ENCODE results near the gene CAPN13. TPM values are rescaled to one million over a fixed set of nuclear protein-coding genes. Genes with fewer than 3 reads are reported as not detected.

The CAPN13 gene, protein sequence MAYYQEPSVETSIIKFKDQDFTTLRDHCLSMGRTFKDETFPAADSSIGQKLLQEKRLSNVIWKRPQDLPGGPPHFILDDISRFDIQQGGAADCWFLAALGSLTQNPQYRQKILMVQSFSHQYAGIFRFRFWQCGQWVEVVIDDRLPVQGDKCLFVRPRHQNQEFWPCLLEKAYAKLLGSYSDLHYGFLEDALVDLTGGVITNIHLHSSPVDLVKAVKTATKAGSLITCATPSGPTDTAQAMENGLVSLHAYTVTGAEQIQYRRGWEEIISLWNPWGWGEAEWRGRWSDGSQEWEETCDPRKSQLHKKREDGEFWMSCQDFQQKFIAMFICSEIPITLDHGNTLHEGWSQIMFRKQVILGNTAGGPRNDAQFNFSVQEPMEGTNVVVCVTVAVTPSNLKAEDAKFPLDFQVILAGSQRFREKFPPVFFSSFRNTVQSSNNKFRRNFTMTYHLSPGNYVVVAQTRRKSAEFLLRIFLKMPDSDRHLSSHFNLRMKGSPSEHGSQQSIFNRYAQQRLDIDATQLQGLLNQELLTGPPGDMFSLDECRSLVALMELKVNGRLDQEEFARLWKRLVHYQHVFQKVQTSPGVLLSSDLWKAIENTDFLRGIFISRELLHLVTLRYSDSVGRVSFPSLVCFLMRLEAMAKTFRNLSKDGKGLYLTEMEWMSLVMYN
- under 1 TPM in 6 of 8 experiments, not detected in 2; 0.09 to 0.91 (median 0.36) TPM for total RNA-seq

DNA sequence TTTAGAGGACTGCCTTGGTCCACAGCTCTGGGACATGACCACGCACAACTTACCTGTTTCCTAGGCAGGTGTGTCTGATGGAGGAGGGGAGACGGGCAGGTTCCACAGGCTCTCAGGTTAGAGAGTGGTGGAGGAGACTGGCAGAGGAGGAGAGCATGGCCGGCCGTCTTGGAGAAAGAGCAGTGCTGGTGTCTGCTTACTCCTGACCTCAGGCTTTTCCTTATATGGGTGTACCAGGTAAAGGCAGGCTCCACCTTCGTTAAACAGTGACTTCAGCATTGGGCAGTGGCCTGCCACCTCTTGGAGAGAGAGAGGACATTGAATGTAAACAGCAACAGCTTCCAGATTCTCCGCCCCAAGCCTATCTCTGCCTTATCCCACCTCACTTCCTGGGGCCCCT, at the start of gene CAPN13:
TSS of gene CAPN13 (minus strand) at position 198 of the 400 bp plus-strand sequence. CDS start 20,121 bp downstream, outside the sequence.
- no peak for ATAC-seq (replicated peaks in 6 of 8)
- WGBS, 10 experiments: 8 to 90% (median 36%) methylated on average over 1 to 4 of the region's 6 CpGs; no CpG with 5 or more reads in 3 of the 10 experiments
- H3K4me3 ChIP-seq: no peak within 1 kb of the TSS
- H3K27ac ChIP-seq: no peak within 1 kb of the TSS
- in situ Hi-C loops (cut with MboI; ENCODE audit: low pct_unique_long_range_greater_than_20kb in 2 of 9, low sequenced_read_pairs in 9 of 9, unreplicated experiment in 9 of 9): no loop called here
- no peaks in the 10 kb centered on the region for H3K4me1 ChIP-seq (replicated peaks in 1 of 2)

DNA sequence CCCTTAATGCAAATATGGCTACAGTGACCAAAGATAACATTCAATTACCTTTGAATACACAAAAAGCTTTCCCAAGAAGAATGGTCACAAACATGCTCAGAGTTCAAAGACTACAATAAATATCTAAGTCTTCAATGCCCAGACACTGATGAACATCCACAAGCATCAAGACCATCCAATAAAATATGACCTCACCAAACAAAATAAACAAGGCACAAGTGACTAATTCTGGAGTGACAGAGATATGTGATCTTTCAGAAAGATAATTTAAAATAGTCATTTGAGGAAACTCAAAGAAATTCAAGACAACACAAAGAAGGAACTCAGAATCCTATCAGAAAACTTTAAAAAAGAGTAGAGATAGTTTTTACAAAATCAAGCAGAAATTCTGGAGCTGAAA, 40.6 kb upstream of the CAPN13 start:
- in situ Hi-C loops (cut with MboI; ENCODE audit: low pct_unique_long_range_greater_than_20kb in 2 of 9, low sequenced_read_pairs in 9 of 9, unreplicated experiment in 9 of 9): no loop called here
- no peak overlapping the region for H3K4me3 ChIP-seq
- H3K4me1 ChIP-seq (replicated peaks in 1 of 2): no peaks in the 10 kb centered on the region
- no peak overlapping the region for H3K27ac ChIP-seq
- ATAC-seq (replicated peaks in 6 of 8): no peak

DNA sequence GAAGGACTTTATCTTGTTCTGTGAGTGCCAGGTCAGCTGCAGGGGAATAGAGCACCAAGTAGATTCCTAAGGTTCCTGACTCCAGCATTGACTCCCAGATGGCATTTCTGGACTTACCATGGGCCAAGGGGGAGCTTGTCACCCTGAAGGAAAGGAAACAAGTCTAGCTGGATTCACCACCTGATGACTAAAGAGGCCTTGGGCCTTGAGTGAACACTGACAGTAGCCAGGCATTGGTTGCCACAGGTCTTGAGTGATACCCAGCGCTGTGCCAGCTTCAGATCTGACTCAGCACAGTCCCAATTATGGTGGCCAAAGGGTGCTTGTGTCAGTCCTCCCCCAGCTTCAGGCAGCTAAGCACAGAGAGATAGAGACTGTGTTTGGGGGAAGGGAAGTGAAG, 40.1 kb upstream of the CAPN13 start:
- in situ Hi-C loops (cut with MboI; ENCODE audit: low pct_unique_long_range_greater_than_20kb in 2 of 9, low sequenced_read_pairs in 9 of 9, unreplicated experiment in 9 of 9): no loop called here
- no peak overlapping the region for H3K4me3 ChIP-seq
- H3K4me1 ChIP-seq (replicated peaks in 1 of 2): no peaks in the 10 kb centered on the region
- no peak overlapping the region for H3K27ac ChIP-seq
- WGBS, 10 experiments: 40 to 80% (median 60%) methylated on average over 1 of the region's 1 CpG; no CpG with 5 or more reads in 5 of the 10 experiments
- no peak for ATAC-seq (replicated peaks in 6 of 8)

DNA sequence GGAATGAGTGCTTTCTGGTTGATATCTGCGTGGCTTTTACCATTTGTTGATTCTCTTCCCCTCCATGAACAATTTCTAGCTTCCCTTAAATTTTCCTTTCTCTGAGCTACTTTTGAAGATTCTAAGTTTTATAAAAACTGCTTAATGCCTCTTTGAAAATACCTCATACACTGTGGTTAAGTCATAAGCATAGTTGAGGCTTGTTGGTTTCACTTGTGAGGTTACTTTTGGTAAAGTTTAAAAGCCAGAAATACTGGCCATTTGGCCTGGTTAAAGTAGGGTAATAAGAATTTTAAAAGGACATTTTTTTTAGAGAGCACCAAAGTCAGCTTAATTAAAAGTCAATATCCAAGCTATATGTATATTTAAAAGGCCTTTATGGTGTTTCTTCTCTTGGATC, 21.3 kb upstream of the CAPN13 start:
- Histone ChIP-seq H3K27ac (no peak overlapping the region), H3K4me1 (replicated peaks in 1 of 2) (no peaks in the 10 kb centered on the region), H3K4me3 (no peak overlapping the region)
- 0 to 50% (median 31%) methylated on average over 1 of the region's 1 CpG; no CpG with 5 or more reads in 2 of the 10 experiments for WGBS, 10 experiments
- no peak for ATAC-seq (replicated peaks in 6 of 8)
- in situ Hi-C loops (cut with MboI; ENCODE audit: low pct_unique_long_range_greater_than_20kb in 2 of 9, low sequenced_read_pairs in 9 of 9, unreplicated experiment in 9 of 9): no loop called here

DNA sequence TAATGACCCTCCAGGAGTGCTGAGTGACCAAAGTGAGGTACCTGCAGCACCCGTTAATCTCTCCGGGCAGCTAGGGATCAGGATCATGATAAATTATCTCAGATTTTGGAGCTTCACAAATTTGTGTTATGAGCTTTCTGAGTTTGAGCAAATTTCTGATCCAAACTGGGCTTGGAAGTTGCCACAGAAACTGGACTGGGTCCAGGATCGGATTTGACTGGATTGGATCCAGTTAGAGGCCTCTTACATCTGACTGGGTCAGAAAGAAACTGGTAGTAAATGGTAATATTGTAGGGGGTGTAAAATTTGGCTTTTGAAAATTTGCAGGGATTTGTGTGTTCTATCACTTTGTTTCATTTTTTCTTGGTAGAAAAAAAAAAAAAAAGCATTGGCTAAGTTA, 19.7 kb upstream of the CAPN13 start:
- H3K4me1 ChIP-seq (replicated peaks in 1 of 2): no peaks in the 10 kb centered on the region
- in situ Hi-C loops (cut with MboI; ENCODE audit: low pct_unique_long_range_greater_than_20kb in 2 of 9, low sequenced_read_pairs in 9 of 9, unreplicated experiment in 9 of 9): no loop called here
- 0 to 100% (median 72%) methylated on average over 1 to 3 of the region's 3 CpGs; no CpG with 5 or more reads in 1 of the 10 experiments for WGBS, 10 experiments
- no peak for ATAC-seq (replicated peaks in 6 of 8)
- H3K4me3 ChIP-seq: no peak overlapping the region
- H3K27ac ChIP-seq: no peak overlapping the region

DNA sequence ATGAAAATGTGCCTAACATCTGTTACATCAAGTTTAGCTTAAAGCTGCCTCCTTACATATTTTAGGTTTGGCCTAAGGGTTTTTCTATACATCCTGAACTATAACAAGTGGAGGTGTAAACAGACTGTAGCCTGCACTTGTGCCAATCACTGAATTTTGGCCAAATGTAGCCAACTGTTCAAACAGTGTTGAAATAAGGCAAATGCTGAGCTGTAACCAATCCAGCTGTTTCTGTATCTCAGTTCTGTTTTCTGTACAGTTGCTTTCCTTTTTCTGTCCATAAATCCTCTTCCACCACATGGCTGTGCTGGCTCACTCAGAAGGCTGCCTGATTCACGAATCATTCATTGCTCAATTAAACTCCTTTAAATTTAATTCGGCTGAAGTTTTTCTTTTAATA, 19.2 kb upstream of the CAPN13 start:
- ATAC-seq (replicated peaks in 6 of 8): no peak
- Histone ChIP-seq H3K27ac (no peak overlapping the region), H3K4me3 (no peak overlapping the region), H3K4me1 (replicated peaks in 1 of 2) (no peaks in the 10 kb centered on the region)
- in situ Hi-C loops (cut with MboI; ENCODE audit: low pct_unique_long_range_greater_than_20kb in 2 of 9, low sequenced_read_pairs in 9 of 9, unreplicated experiment in 9 of 9): no loop called here
- 7 to 83% (median 45%) methylated on average over 1 to 2 of the region's 2 CpGs; no CpG with 5 or more reads in 2 of the 10 experiments for WGBS, 10 experiments

DNA sequence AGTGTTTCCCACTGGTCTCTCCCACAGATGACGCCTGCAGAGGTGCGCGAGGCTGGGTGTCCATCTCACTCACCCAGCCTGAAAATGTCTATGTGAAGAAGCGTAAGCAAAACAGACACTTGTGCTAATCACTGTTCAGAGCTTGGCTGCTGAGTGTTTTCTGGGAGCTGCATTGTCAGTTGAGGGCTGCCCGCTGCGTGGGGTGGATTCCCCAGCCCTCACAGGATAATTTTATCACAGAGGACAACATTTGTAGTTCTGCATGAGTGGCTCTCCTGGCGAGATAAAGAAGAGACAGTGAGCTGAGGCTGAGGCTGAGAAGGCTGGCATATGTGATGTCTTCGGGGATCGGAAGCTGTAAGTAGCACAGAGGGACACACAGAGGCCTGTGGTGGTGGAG, 16.2 kb upstream of the CAPN13 start:
- in situ Hi-C loops (cut with MboI; ENCODE audit: low pct_unique_long_range_greater_than_20kb in 2 of 9, low sequenced_read_pairs in 9 of 9, unreplicated experiment in 9 of 9): no loop called here
- no peak overlapping the region for H3K27ac ChIP-seq
- H3K4me3 ChIP-seq: no peak overlapping the region
- peaks cover 0 to 5% of the 10 kb centered on the region in 2 donors for H3K4me1 ChIP-seq (replicated peaks in 1 of 2)
- peak in 3 of 8 experiments; percentile 26 to 39 (median 33) for ATAC-seq (replicated peaks in 6 of 8)
- 6 to 100% (median 80%) methylated on average over 1 to 6 of the region's 9 CpGs; no CpG with 5 or more reads in 4 of the 10 experiments for WGBS, 10 experiments

DNA sequence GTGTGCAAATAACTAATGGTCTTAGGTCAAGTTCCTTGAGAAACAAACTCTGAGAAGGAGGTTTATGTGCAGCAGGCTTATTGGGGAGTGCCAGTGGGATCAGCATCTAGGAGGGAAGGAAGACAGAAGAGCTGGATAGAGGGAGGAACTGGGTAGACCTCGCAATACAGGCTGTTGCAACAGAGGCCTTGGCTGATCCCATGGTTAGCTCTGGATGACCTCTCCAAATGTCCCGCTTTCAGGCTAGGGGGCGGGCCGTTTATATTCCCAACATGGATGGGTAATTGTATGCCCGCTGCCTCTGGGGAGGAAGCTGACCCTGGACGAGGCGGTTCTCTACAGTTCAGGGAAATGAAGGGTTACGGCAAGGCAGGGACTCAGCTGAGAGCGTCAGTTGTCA, 14.7 kb upstream of the CAPN13 start:
- ATAC-seq (replicated peaks in 6 of 8): no peak
- peaks cover 0 to 5% of the 10 kb centered on the region in 2 donors for H3K4me1 ChIP-seq (replicated peaks in 1 of 2)
- no peak overlapping the region for H3K4me3 ChIP-seq
- H3K27ac ChIP-seq: no peak overlapping the region
- 33 to 85% (median 70%) methylated on average over 2 to 4 of the region's 9 CpGs; no CpG with 5 or more reads in 5 of the 10 experiments for WGBS, 10 experiments
- in situ Hi-C loops (cut with MboI; ENCODE audit: low pct_unique_long_range_greater_than_20kb in 2 of 9, low sequenced_read_pairs in 9 of 9, unreplicated experiment in 9 of 9): no loop called here

DNA sequence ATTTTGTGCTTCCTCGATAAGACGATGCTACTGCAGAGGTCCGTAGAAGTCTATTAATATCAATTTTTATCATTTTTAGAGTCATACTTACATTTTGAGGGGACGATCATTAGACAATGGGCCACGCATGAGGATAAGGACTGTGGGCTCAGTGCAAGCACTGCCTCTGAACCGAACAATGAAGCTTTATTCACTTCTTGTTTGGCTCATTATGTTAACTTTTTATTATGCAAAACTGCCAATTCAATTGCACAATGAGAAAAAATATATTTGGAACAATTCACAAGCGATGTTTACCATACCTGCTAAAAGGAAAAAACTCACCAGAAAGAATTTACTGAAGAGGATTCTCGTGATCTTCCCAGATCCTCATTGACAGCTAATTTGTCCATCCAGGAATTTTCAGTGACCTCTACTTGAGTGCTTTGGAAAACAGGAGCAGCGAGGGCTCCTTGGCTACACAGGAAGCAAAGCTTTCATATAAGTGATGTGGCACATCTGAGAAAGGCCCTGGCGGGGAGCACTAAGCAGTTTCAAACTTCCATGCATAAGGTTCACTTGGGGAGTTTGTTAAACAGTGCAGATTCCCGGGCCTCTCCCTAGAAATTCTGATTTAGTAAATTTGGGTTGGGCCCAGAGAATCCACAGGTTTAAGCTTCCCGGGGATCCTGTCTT, 13.3 kb upstream of the CAPN13 start:
- WGBS, 10 experiments: 16 to 75% (median 61%) methylated on average over 4 to 12 of the region's 12 CpGs; no CpG with 5 or more reads in 1 of the 10 experiments

DNA sequence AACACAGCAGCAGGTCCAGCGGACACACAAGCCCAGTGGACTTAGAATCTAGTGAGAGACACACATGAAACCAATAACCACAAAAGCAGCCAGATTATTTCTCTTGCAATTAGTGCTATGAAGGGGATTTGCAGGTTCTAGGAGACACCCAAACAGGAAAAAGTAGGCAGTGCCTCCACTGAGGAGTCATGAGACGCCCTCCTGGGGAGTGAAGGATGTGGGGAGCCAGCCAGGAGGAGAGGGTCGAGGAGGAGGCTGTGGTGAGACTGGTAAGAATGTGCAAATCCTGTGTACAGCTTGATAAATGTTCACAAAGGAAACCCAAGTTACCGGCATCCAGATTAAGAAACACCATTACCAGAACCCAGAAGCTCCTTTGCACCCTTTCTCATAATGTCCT, 2.7 kb upstream of the CAPN13 start:
- no peak overlapping the region for H3K27ac ChIP-seq
- in situ Hi-C loops (cut with MboI; ENCODE audit: low pct_unique_long_range_greater_than_20kb in 2 of 9, low sequenced_read_pairs in 9 of 9, unreplicated experiment in 9 of 9): no loop called here
- H3K4me3 ChIP-seq: no peak overlapping the region
- 20 to 100% (median 60%) methylated on average over 1 to 4 of the region's 4 CpGs; no CpG with 5 or more reads in 3 of the 10 experiments for WGBS, 10 experiments
- H3K4me1 ChIP-seq (replicated peaks in 1 of 2): no peaks in the 10 kb centered on the region
- no peak for ATAC-seq (replicated peaks in 6 of 8)

More for the DNA sequence above, 13.3 kb upstream of the CAPN13 start:
- Histone ChIP-seq H3K4me3 (no peak overlapping the region), H3K4me1 (replicated peaks in 1 of 2) (peaks cover 0 to 5% of the 10 kb centered on the region in 2 donors), H3K27ac (no peak overlapping the region)
- peak in 4 of 8 experiments; percentile 19 to 65 (median 50) for ATAC-seq (replicated peaks in 6 of 8)
- in situ Hi-C loops (cut with MboI; ENCODE audit: low pct_unique_long_range_greater_than_20kb in 2 of 9, low sequenced_read_pairs in 9 of 9, unreplicated experiment in 9 of 9): no loop called here

DNA sequence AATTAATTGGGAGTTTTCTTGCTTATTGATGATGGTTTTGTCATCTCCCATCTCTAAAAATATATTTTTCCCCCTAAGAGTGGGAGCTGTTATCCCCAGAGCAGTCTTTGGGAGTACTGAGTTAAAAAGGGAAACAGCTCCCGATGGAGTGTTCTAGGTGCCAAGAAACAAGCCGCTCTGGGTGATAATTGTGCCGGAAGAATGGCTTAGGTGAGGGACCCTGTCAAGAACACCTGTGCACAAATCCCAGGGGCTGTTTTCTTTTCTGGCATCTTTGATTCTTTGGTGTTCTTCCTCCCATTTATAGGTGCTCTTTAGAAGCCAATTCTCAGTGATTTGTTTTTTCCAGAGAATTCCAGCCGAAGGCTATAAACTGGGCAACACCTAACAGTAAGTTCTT, 1.4 kb upstream of the CAPN13 start:
- H3K4me3 ChIP-seq: no peak overlapping the region
- H3K4me1 ChIP-seq (replicated peaks in 1 of 2): no peaks in the 10 kb centered on the region
- no peak overlapping the region for H3K27ac ChIP-seq
- in situ Hi-C loops (cut with MboI; ENCODE audit: low pct_unique_long_range_greater_than_20kb in 2 of 9, low sequenced_read_pairs in 9 of 9, unreplicated experiment in 9 of 9): no loop called here
- no peak for ATAC-seq (replicated peaks in 6 of 8)
- WGBS, 10 experiments: 0 to 100% (median 86%) methylated on average over 1 to 4 of the region's 4 CpGs; no CpG with 5 or more reads in 1 of the 10 experiments

DNA sequence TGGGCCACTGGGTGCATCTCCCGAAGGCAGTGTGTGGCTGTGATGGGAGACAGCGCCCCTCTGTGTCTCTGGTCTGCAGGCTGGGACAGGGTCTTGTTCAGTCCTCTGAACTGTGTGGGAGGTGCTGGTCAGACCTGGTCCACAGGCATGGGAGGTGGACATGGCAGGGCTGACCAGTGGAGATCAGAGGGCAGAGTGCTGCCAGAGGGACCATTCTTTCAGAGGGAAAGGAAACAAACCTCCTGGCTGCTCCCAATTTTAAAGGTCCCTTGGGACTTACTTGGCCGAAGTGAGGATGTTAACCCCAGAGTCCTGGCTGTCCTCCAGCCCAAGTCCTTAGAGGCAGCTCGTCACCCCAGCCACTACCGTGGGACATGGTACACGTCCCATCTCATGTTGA, 4.0 kb downstream of the CAPN13 start:
- no peak for ATAC-seq (replicated peaks in 6 of 8)
- 53 to 100% (median 72%) methylated on average over 1 to 3 of the region's 6 CpGs; no CpG with 5 or more reads in 6 of the 10 experiments for WGBS, 10 experiments
- no peak overlapping the region for H3K27ac ChIP-seq
- H3K4me3 ChIP-seq: no peak overlapping the region
- in situ Hi-C loops (cut with MboI; ENCODE audit: low pct_unique_long_range_greater_than_20kb in 2 of 9, low sequenced_read_pairs in 9 of 9, unreplicated experiment in 9 of 9): no loop called here
- peaks cover 4 to 6% of the 10 kb centered on the region in 2 donors for H3K4me1 ChIP-seq (replicated peaks in 1 of 2)

DNA sequence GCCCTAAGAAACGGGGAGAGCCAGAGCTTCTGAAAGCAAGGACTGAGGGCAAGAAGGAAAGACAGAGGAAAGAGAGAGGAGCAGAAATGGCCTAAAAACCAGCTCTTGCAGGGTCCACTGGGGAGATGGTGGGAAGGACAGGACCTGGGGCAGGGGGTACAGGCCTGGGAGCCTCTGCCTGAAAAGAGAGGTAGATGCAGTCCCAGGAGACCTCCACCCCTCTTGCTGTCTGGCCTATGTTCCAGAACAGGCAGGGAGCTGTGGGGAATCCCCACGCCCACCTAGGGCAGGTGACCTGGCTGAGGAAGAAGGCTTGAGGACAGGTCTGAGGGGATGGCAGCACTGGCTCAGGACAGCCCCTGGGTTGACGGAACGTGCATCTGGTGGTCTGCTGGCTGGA, 4.6 kb downstream of the CAPN13 start:
- H3K4me3 ChIP-seq: no peak overlapping the region
- in situ Hi-C loops (cut with MboI; ENCODE audit: low pct_unique_long_range_greater_than_20kb in 2 of 9, low sequenced_read_pairs in 9 of 9, unreplicated experiment in 9 of 9): no loop called here
- H3K4me1 ChIP-seq (replicated peaks in 1 of 2): peaks cover 4 to 8% of the 10 kb centered on the region in 2 donors
- H3K27ac ChIP-seq: no peak overlapping the region
- WGBS, 10 experiments: 13 to 67% (median 50%) methylated on average over 1 to 3 of the region's 4 CpGs; no CpG with 5 or more reads in 7 of the 10 experiments
- no peak for ATAC-seq (replicated peaks in 6 of 8)

Data from motor neuron (in vitro differentiated cells).